Endodermal cell (in vitro differentiated cells): Measurements from ENCODE around the gene SNAP47. TPM values are rescaled to one million over a fixed set of nuclear protein-coding genes. Genes with fewer than 3 reads are reported as not detected.

Source experiments
- DNase-seq: peaks from one replicate; pipeline ENCODE4 v3.0.0-alpha.2; 2017
- H3K27ac ChIP-seq: 2 replicates; pipeline ENCODE4 v1.5.1; 2013; ENCODE audit warnings: mild to moderate bottlenecking, low read depth, low read length, moderate library complexity
- H3K27me3 ChIP-seq: 2 replicates; pipeline ENCODE4 v1.6.1; 2013; ENCODE audit warnings: mild to moderate bottlenecking, low read length, moderate library complexity; ENCODE audit not compliant: insufficient read depth, control insufficient read depth, poor library complexity, severe bottlenecking
- H3K36me3 ChIP-seq: 2 replicates; pipeline ENCODE4 v1.7.0; 2013; ENCODE audit warnings: mild to moderate bottlenecking, low read length, moderate library complexity; ENCODE audit not compliant: control insufficient read depth, insufficient read depth
- H3K4me1 ChIP-seq: one replicate; pipeline ENCODE4 v1.7.0; 2013; ENCODE audit warnings: low read length; ENCODE audit not compliant: control insufficient read depth, insufficient read depth
- H3K4me3 ChIP-seq: 2 replicates; pipeline ENCODE4 v1.5.1; 2013; ENCODE audit warnings: mild to moderate bottlenecking, low read length, moderate library complexity
- H3K9ac ChIP-seq: 2 replicates; pipeline ENCODE4 v1.6.1; 2013; ENCODE audit warnings: mild to moderate bottlenecking, low read length, moderate library complexity; ENCODE audit not compliant: poor library complexity, severe bottlenecking; ENCODE audit errors: extremely low read depth
- H3K9me3 ChIP-seq: 2 replicates; pipeline ENCODE4 v1.6.1; 2013; ENCODE audit warnings: mild to moderate bottlenecking, low read length, moderate library complexity; ENCODE audit not compliant: control insufficient read depth
- H3K27ac Mint-ChIP-seq: 2 replicates; pipeline ENCODE4 v1.8.0; 2020; ENCODE audit warnings: mixed read lengths
- H3K27me3 Mint-ChIP-seq: 2 replicates; pipeline ENCODE4 v1.8.0; 2021; ENCODE audit warnings: mild to moderate bottlenecking, mixed read lengths; ENCODE audit not compliant: insufficient read depth
- H3K36me3 Mint-ChIP-seq: 2 replicates; pipeline ENCODE4 v1.8.0; 2020; ENCODE audit warnings: low read depth, mixed read lengths
- H3K4me1 Mint-ChIP-seq: 2 replicates; pipeline ENCODE4 v1.8.0; 2020; ENCODE audit warnings: mixed read lengths
- H3K4me3 Mint-ChIP-seq: 2 replicates; pipeline ENCODE4 v1.8.0; 2020; ENCODE audit warnings: mild to moderate bottlenecking, moderate library complexity, mixed read lengths
- H3K9me3 Mint-ChIP-seq: 2 replicates; pipeline ENCODE4 v1.8.0; 2020; ENCODE audit warnings: mild to moderate bottlenecking, mixed read lengths
- WGBS, 2 experiments: methylation state at CpG; one replicate each; pipeline versions ENCODE4 v1.1.5 to v1.1.7; 2013; ENCODE audit warnings: missing lambda C conversion rate in 2 of 2, mixed read lengths in 1 of 2; ENCODE audit not compliant: insufficient coverage in 1 of 2, insufficient read length in 1 of 2; 5-methylcytosine and 5-hydroxymethylcytosine counted together
- total RNA-seq, 2 donors: library from RNA; stranded (reverse); fragmentation: NEBNext Ultra II Directional in 1 of 2; extraction: Animal tissue kit (Norgen Biotek cat#: 25700) in 1 of 2; gene quantifications; 2 replicates in 1 of 2; 3 replicates in 1 of 2; pipeline ENCODE4 v1.2.1, GENCODE V29; 2021
- TF ChIP-seq, protein P1 (sequence below): fragments of 200-600 bp; sonication (generic); conservative IDR thresholded peaks from 2 replicates; pipeline ENCODE4 v1.5.0; 2021; ENCODE audit warnings: antibody characterized with exemption, mild to moderate bottlenecking

The SNAP47 gene
- total RNA-seq, 2 donors from 2014 or later = 42.5 to 46.6 TPM

GRCh38 chr1:227770812-227771211 lies 35.6 kb downstream of the SNAP47 start:
- H3K27me3 Mint-ChIP-seq = no peaks in the 10 kb centered on the region
- H3K4me3 Mint-ChIP-seq = no peak overlapping the region

GRCh38 chr1:227771326-227771725 lies 36.1 kb downstream of the SNAP47 start:
- Histone ChIP-seq H3K36me3 (peaks cover 18% of the 10 kb centered on the region), H3K9me3 (no peaks in the 10 kb centered on the region), H3K27ac (no peak overlapping the region), H3K4me1 (no peaks in the 10 kb centered on the region), H3K4me3 (no peak overlapping the region), H3K27me3 (no peaks in the 10 kb centered on the region), H3K9ac (no peak overlapping the region)
- H3K27ac Mint-ChIP-seq = no peak overlapping the region
- H3K36me3 Mint-ChIP-seq = peaks cover 40% of the 10 kb centered on the region
- DNase-seq = no peak
- no peaks in the 10 kb centered on the region for H3K27me3 Mint-ChIP-seq
- H3K4me1 Mint-ChIP-seq = no peaks in the 10 kb centered on the region
- no peaks in the 10 kb centered on the region for H3K9me3 Mint-ChIP-seq
- TF ChIP-seq, protein P1, sequence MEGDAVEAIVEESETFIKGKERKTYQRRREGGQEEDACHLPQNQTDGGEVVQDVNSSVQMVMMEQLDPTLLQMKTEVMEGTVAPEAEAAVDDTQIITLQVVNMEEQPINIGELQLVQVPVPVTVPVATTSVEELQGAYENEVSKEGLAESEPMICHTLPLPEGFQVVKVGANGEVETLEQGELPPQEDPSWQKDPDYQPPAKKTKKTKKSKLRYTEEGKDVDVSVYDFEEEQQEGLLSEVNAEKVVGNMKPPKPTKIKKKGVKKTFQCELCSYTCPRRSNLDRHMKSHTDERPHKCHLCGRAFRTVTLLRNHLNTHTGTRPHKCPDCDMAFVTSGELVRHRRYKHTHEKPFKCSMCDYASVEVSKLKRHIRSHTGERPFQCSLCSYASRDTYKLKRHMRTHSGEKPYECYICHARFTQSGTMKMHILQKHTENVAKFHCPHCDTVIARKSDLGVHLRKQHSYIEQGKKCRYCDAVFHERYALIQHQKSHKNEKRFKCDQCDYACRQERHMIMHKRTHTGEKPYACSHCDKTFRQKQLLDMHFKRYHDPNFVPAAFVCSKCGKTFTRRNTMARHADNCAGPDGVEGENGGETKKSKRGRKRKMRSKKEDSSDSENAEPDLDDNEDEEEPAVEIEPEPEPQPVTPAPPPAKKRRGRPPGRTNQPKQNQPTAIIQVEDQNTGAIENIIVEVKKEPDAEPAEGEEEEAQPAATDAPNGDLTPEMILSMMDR = no peak
- H3K4me3 Mint-ChIP-seq = no peak overlapping the region
- 97% methylated on average over 5 of the region's 8 CpGs; no CpG with 5 or more reads in 1 of the 2 experiments for WGBS, 2 experiments

More at GRCh38 chr1:227770812-227771211, 35.6 kb downstream of the SNAP47 start:
- WGBS, 2 experiments = 92 to 100% methylated on average over 1 to 13 of the region's 13 CpGs
- no peaks in the 10 kb centered on the region for H3K4me1 ChIP-seq
- Mint-ChIP-seq H3K36me3 (peaks cover 37% of the 10 kb centered on the region), H3K4me1 (no peaks in the 10 kb centered on the region), H3K27ac (no peak overlapping the region), H3K9me3 (no peaks in the 10 kb centered on the region)
- H3K36me3 ChIP-seq = peaks cover 18% of the 10 kb centered on the region
- no peak overlapping the region for H3K9ac ChIP-seq
- no peaks in the 10 kb centered on the region for H3K9me3 ChIP-seq
- no peak for DNase-seq
- TF ChIP-seq, protein P1 = no peak
- no peak overlapping the region for H3K4me3 ChIP-seq
- no peaks in the 10 kb centered on the region for H3K27me3 ChIP-seq
- H3K27ac ChIP-seq = no peak overlapping the region

DNA sequence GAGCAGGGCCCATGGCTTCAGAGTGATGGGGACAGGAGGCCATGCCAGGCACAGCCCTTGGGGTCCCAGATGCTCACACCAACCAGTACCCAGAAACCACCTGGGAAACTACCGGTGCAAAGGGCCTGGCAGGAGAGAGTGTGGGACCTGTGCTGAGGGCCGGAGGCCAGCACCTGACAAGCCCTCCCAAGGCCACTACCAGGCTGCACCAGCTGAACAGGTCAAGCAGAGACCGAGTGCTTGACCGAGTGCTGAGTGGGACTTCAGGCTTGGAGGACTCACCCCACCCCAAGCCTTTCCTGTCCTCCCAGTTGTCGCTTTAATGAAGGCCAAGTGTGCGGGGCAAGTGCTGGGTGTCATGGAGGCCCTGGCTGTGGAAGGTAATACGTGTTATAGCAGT lies 36.5 kb downstream of the SNAP47 start:
- Mint-ChIP-seq H3K27ac (no peak overlapping the region), H3K27me3 (no peaks in the 10 kb centered on the region), H3K4me3 (no peak overlapping the region), H3K4me1 (no peaks in the 10 kb centered on the region), H3K9me3 (no peaks in the 10 kb centered on the region), H3K36me3 (peaks cover 40% of the 10 kb centered on the region)
- Histone ChIP-seq H3K9ac (no peak overlapping the region), H3K36me3 (peaks cover 16% of the 10 kb centered on the region), H3K27ac (no peak overlapping the region), H3K4me3 (no peak overlapping the region), H3K9me3 (no peaks in the 10 kb centered on the region), H3K4me1 (no peaks in the 10 kb centered on the region), H3K27me3 (no peaks in the 10 kb centered on the region)
- TF ChIP-seq, protein P1 = no peak
- 92 to 100% methylated on average over 2 to 5 of the region's 7 CpGs for WGBS, 2 experiments
- no peak for DNase-seq
